Raji (cell line): Measurements from ENCODE around the gene C21orf58.

Experiments
- POLR2A ChIP-seq: IDR thresholded peaks from 2 replicates; pipeline ENCODE4 v1.6.1; 2011; ENCODE audit warnings: low read depth, low read length, control low read depth; ENCODE audit not compliant: insufficient read depth

C21orf58 gene

DNA sequence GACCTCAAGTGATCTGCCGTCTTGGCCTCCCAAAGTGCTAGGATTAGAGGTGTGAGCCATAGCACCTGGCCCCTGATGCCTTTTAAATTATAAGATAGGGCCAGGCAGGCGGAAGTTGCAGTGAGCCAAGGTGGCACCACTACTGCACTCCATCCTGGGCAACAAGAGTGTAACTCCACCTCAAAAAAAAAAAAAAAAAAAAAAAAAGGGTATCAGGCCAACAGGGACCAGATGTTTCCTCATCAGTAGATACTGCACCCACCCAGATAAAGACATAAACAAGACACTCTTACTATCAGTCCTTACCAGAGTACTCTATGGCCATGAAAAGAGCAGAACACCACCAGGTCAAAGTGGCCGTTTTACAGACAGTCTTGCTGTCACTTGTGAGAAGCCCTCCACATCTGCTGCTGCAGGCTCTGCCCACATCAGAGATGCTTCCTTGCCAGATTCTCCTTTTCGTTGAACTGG, 3.3 kb downstream of the C21orf58 start:
- peak; percentile 32; the same call in 1 of the 2 replicates for TF ChIP-seq POLR2A

DNA sequence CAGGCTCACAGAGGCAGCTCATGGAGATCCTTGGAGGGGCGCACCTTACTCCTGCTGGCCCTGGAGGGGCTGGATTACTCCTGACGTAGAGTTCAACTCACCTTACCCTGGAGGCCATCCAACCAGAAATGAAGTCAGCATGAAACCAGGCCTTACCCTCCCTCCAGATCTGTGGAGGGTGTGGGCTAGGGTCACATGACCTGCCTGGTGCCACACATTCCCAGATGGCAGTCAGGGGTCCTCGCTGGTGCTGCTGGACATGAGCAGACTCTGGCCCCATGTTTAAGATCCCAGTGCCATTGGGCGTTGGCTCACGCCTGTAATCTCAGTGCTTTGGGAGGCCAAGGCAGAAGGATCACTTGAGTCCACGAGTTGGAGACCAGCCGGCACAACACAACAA, 4.5 kb downstream of the C21orf58 start:
- TF ChIP-seq POLR2A: 0 out of 2 replicates have a peak, but pooled peaks have one; percentile 25

DNA sequence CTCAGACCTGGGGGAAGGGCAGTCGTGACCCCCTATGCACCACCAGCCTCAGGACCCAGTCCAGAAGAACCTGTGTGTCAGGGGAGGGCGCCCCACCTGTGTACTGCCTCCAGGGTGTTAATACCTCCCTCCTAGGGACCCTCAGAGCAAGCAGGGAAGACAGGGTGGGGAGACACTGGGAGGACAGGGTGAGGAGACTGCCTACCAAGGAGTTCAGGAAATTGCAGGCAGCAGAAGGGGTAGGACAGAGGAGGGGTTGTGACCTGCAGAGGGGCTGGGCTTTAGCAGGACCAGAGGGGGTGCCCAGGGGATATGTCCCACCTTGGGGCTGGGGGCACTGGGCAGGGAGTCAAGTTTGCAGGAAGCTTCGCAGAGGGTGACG, 5.2 kb downstream of the C21orf58 start:
- peak; percentile 23; the same call in 1 of the 2 replicates for TF ChIP-seq POLR2A

DNA sequence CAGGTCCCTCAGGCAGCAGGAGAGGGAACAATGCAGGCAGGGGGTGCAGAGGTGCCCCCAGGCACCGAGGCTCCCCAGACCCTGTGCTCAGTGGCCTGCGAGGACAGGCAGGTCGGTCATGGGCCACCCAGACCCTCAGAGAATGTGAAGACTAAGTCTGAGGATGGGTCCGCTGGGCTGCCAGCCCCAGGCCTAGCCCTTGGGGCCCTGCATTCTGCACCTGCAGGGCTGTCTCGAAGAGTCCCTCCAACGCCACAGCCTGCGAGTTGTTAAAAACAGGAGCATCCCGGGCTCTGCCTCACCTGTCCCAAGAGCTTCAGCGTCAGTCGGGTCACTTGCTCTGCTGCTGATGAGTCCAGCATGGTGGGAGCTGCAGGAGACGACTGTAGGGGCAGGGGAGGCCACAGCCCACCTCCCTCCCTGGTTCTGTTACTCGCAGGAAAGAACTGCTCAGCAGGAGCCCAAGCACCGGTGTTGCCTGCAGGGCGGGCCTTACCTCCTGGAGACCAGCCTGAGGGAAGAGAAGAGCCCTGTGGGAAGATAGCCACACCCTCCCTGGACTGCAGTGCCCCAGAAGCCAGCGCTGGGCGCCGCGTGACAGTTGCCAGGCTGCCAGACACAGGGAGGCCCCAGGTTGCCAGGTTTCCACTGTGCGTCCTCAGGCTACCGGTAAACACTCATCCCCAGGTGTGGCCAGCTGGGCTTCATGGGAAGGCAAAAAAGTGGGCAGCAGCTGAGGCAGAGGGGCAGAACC, 5.8 kb downstream of the C21orf58 start:
- 0 out of 2 replicates have a peak, but pooled peaks have one; percentile 17 for TF ChIP-seq POLR2A

DNA sequence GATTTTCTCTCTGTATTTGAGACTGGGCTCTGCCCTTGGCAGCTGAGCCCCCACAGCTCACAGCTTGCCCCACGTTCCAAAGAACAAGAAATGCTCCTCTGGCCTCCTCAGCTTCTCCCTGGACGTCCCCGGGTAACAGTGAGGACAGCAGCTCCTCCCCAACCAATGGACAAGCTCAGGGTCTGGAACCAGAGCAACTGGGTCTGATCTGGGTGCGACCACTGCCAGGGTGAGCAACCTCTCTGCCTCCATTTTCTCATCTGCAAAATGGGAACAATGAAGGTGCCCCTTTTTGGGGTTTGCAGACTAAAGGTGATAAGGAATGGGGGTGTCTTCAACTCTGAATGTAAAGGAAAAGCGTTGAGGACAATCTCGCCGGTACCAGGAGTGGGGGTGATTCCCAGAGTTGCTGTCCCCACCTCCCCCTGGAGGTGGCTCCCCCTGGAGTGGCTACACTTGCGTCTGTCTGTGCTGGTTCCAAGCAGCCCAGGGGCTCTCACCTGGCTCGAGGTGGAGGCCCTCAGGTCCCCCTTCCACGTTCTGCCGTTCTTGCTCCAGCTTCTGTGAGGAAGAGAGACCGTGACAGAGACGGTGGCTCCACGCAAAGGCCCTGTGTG, 6.9 kb downstream of the C21orf58 start:
- TF ChIP-seq POLR2A: no peak

DNA sequence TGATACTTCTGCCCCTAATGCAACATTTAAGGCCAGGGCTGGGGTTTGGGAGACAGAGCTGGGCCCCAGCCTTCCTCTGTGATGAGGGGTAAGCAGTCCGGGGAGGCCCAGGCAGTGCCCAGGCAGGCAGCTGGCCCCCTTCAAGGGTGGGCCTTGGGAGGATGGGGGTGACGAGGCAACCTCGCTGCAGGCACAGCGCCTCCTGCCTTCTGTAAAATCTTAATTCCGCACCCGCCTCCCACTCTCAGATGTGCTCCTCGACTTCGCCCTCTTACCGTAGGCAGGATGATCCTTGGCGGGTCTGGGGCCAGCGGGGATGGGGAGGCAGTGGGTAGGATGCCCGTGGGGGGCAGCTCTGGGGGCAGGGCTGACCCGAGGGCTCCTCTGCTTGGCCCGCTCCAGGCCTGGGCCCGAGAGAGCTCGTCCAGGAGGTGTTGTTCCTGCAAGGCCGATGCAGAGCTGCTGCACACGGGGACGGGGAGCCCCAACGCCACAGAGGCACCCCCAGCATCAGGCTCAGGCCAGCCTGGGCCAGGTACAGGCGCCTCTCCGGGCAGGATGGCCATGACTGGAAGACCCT, 9.1 kb downstream of the C21orf58 start:
- no peak for TF ChIP-seq POLR2A

DNA sequence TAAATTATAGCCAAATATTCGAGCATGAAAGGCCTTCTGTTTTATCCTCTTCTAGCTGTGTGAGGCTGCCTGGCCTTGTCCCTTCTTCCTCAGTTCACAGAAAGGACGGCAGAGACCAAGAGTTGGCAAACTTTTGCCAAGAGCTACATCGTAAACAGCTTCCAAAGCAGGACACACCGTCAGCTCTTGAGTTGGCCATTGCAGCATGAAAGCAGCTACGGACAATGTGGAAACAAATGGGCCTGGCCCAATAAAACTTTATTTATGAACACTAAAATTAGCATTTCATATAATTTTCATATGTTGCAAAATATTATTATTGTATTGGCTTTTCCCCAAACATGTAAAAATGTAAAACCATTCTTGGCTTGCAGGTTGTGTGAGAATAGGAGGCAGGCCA, 10.7 kb downstream of the C21orf58 start:
- TF ChIP-seq POLR2A: no peak

DNA sequence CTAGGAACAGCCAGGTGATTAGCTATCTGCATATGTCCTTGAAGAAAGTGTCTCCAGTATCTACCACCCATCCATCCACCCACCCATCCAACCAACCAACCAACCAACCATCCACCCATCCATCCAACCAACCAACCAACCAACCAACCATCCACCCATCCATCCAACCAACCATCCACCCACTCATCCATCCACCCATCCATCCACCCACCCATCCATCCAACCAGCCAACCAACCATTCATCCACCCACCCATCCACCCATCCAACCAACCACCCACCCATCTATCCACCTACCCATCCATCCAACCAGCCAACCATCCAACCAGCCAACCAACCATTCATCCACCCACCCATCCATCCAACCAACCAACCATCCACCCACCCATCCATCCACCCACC, 12.1 kb downstream of the C21orf58 start:
- TF ChIP-seq POLR2A: no peak

DNA sequence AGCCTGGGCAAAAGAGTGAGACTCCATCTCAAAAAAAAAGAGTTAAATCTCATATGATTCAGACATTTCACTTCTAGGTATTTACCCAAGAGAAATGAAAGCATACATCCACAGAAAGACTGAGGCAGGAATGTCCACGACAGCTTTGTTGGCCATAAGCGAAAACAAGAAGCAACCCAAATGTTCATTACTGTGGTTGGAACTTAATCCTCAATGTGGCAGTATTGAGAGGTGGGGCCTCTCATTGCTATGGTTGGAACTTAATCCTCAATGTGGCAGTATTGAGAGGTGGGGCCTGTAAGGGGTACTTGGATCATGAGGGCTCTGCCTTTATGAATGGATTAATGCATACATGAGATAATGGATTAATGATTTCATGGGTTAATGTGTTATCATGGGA, 15.2 kb downstream of the C21orf58 start:
- no peak for TF ChIP-seq POLR2A

DNA sequence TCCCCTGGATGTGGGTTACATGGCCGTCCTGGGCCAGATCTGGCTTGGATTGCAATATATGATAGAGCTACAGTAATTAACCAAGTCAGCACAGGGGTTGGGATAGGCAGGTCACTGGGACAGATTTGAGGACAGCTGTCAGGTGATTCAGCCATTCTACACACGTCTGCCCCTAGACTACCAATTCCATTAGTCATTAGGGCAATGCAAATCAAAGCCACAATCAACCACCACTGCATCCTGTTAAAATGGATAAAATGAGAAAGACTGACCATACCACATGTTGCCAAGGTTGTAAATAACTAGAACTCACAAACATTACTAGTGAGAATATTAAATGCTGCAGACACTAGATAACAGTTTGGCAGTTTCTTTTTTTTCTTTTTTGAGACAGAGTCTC, 16.0 kb downstream of the C21orf58 start:
- no peak for TF ChIP-seq POLR2A

DNA sequence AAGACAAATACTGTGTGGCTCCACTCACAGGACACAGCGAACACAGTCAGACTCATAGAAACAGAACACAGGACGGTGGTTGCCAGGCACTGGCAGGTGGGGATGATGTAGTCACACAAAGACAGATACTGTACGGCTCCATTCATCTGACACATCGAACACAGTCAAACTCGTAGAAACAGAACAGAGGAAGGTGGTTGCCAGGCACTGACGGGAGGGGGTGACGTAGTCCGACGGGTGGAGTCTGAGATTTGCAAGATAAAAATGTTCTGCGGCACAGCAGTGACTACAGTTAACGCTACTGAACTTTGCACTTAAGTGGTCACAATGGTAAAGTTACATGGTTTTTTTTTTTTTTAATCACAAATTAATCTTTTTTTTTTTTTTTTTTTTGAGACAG, 18.7 kb downstream of the C21orf58 start:
- no peak for TF ChIP-seq POLR2A

DNA sequence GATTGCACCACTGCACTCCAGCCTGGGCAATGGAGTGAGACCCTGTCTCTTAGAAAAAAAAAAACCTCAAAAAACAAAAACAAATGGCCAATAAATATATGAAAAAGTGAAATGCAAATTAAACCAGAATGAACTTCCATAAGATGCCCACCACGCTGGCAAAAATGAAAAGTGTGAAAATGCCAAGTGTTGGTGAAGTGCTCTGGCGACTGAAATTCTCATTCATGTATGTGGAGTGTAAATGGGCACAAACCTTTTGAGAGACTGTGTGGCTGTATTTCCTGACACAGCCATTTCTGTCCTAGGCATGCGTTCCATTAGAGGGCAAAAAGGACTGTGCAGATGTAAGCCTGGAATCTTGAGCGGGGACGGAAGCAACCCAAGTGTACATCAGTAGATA, 19.2 kb downstream of the C21orf58 start:
- no peak for TF ChIP-seq POLR2A

DNA sequence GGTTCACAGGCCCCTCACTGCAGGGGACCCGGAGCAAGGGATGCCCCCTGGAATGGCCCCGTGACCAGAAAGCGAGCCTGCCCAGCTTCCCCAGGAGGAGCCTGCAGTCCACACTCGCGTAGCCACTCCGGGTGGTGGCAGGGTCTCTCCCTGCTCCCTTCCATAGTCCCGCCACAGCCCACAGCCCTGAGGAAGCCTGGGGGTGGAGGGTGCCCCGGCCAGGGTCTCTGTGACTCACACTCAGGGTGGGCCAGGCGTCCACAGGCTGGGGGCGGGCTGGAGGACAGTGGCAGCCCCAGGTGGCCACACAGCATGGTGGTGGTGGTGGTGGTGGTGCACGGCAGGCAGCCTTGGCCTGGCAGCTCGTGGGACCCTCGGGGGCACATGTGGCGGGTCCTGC, 21.9 kb downstream of the C21orf58 start:
- TF ChIP-seq POLR2A: no peak

DNA sequence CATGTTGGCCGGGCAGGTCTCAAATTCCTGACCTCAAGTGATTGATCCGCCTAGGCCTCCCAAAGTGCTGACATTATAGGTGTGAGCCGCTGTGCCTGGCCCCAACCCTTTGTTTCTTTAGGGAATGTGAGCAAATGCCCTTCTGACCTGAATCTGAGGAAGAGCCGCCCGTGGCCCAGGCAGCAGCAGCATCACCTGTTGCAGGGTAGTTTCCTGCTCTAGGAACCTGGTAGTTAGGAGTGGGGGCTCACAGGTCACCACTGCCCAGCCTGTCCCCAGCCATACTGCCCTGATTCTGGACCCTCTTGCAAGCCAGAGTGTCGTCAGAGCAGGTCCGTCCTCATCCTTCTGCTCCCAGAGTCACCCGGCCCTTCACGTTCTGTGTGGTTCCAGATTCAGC, 24.5 kb downstream of the C21orf58 start:
- no peak for TF ChIP-seq POLR2A

DNA sequence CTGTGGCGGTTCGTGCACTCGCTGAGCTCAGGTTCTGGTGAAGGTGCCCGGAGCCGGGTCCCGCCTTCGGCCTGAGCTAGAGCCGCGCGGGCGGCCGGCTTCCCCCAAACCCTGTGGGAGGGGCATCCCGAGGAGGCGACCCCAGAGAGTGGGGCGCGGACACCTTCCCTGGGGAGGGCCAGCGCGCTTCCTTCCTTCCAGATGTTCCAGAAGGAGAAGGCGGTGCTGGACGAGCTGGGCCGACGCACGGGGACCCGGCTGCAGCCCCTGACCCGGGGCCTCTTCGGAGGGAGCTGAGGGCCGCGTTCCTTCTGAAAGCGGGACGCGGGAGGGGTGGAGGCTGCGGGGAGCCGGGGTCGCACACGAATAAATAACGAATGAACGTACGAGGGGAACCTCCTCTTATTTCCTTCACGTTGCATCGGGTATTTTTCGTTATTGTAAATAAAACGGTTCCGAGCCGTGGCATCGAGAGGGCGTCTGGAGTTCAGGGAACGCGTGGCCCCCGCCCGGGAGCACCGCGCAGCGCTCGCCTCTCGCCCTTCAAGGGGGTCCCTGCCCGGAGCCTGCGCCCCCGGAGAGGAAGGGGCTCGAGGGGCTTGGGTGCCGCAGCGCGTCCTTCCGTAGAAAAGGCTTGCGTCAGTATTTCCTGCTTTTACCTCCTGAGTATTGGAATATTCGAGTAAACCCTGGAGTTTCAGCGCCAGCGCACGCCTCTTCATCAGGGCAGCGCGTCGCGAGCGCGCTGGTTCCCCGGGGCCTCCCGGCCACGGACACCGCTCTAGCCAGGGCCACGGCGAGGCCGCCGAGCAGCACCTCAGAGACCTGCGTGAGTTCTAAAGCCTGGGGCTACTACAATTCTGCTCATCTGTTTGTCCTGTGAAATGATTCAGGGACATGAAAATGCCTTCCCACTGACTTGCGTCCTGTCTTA, 26.1 kb downstream of the C21orf58 start:
- TF ChIP-seq POLR2A: no peak

DNA sequence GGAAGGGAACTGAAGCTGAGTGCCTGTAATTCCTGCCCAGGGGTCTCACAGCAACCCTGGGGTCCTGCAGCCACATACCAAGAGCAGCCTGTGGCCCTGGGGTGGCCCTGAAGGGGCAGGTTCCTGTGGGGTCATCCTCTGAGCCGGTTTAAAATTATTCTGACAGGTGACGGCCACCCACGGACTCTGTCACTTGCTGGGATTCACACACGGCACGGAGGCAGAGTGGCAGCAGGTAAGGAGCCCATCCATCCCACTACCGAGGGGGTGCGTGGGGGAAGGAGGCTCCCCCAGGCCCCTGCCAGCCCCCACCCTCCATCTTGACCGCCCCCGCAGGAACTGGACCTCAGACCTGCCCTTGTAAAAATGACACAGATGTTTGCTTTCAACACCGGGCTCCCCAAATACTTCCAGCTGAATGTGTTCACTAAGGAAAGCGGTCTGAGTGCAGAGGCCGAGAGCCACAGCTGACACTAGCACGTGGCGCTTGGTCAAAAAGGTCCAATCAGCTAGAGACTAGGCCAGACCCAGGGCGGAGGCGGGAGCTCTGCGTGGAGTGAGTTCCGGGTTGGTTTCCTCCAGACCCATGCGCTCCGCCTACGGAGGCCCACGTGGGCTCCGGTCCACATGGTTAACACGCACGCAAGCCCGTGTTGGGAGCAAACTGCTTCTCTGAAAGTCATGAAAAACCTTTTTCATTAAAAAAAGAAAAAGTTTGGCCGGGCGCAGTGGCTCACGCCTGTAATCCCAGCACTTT, 27.5 kb downstream of the C21orf58 start:
- TF ChIP-seq POLR2A: no peak
